HG03378 (cell line): ENCODE data around the gene DCHS1.
A peak's percentile ranks its signal among the peaks of the same experiment; 100 is the strongest.

Source experiments
- ATAC-seq: cut with Tn5 transposase; IDR thresholded peaks from one replicate; pipeline ENCODE4 v1.9.1; 2021; ENCODE audit warnings: mild to moderate bottlenecking, moderate library complexity; ENCODE audit not compliant: unreplicated experiment

Gene DCHS1

DNA sequence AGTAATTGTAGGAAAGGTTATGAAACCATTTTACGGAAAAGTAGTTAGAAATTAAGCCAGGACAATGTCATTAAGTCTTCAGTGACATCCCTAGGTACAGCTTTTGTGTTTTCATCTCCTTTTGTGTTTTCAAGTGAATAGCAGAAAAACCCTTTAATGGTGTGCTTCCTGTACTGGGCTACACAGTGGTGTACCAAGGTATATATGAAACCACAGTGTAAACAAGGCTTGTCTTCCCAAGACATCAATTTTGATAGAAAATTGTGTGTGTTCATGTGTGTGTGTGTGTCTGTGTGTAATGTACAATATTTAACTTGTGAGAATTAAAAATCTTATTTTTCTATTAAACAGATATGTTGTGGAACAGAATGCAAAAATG lies 18.6 kb upstream of the DCHS1 start:
- no peak for ATAC-seq

GRCh38 chr11:6673523-6674218 lies 18.1 kb upstream of the DCHS1 start:
- no peak for ATAC-seq

- no peak for ATAC-seq
These were observed 16.4 kb upstream of the DCHS1 start for GRCh38 chr11:6671991-6672390.

DNA sequence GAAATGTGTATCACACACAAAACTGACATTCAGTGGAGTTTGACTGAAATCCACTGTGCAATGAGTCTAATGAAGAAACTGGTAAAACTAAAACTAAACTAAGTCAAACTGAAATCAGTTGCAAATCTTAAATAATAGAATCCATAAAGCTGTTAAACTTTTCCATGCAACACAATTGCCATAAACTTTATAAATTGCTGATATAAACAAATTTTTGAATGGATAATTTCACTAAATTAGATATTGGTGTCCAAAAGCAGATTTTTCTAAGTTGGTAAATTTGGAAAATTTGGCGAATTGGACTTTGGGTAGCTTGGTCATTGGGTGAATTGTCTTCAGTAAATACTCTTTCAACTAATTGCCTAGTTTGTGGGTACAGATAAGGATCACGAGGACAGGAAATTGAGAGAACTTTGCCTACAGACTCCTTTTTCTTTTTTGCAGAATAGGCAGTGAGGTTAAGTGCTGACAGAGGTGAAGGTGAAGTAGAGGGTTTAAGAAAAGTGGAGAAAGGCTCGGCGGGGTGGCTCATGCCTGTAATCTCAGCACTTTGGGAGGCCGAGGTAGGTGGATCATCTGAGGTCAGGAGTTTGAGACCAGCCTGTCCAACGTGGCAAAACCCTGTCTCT lies 14.7 kb upstream of the DCHS1 start:
- no peak for ATAC-seq

DNA sequence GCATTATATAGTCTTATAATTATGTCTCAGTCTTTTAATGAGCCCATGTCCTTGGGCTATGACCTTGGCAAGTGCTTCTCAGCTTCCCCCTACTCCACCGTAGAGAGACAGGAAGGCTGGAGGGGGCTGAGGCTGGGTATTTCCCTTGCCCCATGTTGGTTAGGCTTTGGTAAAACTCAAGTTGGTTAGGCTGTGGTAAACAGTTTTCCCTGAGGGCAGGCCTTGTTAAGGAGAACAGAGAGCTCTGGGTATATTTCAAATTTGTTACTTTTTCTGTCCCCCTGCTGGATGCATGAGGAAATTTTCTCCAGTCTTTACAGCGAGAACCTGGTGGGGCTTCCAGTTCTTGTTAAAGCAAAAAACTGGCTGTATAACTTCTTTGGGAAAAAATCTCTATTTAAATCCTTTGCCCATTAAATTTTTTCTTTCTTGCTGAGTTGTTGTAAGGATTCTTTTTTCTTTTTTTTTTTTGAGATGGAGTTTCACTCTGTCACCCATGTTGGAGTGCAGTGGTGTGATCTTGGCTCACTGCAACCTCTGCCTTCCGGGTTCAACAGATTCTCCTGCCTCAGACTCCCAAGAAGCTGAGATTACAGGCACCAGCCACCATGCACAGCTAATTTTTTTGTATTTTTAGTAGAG lies 12.2 kb upstream of the DCHS1 start:
- peak; percentile 78 for ATAC-seq

GRCh38 chr11:6666302-6667183 lies 10.9 kb upstream of the DCHS1 start:
- no peak for ATAC-seq

DNA sequence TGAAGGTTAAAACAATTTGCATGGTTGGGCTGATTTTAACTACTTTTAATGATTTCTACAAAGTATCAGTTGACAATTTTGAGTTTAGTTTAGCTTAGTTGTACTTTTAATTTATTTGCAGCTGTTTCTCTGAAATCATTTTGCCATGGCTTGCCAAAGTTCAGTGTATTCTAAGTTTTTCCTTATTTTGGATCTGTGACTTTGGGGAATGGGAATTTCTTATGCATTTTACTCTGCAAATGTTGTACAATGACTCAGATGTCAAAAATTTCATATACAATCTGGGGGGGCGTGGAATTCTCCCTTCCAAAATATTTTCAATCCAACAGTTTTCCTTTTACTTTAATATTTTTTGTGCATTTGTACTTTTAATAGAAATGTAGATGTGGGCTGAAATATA lies 8.9 kb upstream of the DCHS1 start:
- no peak for ATAC-seq

DNA sequence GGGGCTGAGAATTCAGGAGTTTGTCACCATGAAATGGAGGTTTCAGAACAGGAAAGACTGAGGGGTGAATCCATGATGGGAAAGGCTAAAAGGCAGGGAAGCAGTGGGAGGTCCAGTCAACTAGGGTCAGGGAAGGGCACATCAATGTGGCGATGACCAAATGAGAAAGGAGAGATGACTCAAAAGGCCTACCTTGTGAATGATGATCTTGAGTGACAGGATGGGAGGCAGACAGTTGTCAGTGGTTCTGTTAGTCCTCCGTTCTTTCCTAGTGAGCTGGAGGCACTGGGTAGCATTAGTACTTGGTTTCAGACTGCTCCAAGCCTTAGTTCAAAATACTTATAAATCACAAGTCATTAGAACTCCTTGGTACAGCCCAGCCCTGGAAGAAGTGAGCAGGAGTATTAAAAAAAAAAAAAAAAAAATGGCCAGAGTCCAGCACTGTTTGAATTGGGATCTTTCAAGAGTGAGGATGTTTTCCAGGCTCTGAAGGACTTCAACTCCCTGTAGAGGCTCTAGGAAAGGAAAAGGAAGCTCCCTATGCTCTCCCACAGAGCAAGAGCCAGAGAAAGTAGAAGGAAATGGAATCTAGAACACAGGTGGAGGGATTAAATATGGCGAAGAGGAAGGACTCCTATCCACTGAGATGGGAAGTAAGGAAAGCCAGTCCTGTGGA lies 8.3 kb upstream of the DCHS1 start:
- ATAC-seq, result no peak

DNA sequence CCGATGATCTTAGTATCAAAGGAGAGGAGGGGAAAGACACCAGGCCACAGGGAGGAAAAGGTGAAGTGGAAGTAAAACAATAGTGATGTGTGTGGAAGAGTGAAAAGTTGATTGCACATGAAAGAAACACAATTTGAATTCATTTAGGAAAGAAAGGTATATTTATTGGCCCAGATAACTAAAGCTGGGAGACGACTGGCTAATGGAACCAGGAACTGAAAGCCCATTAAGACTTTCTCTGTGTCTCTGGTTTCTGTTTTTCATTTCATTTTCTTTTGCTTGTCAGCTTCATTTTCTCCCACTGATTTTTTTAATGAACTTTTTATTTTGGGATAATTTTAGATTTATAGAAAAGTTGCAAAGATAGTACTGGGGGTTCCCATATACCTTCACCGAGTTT lies 5.1 kb upstream of the DCHS1 start:
- no peak for ATAC-seq

GRCh38 chr11:6658647-6659046 lies 3.0 kb upstream of the DCHS1 start:
- no peak for ATAC-seq

GRCh38 chr11:6657346-6657745 lies 1.7 kb upstream of the DCHS1 start:
- no peak for ATAC-seq

DNA sequence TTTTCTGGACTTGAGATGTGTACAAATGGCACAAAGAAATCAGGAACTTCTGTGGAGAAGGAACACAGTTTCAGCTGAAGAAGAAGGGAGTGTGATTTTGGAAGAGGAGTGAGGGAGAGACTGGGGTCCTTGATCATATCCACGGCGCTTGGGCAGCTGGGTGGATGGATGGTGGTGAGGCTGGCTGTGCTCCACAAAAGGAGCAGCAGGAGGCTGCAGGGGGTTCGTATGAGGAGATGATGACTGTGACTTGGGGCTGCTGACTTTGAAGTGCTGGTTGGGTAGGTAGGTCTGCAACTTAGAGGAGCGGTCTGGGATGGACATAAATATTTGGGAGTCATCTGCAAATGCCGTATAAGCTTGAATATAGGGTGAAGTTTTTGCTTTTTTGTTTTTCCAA lies 1.3 kb upstream of the DCHS1 start:
- ATAC-seq, result no peak

DNA sequence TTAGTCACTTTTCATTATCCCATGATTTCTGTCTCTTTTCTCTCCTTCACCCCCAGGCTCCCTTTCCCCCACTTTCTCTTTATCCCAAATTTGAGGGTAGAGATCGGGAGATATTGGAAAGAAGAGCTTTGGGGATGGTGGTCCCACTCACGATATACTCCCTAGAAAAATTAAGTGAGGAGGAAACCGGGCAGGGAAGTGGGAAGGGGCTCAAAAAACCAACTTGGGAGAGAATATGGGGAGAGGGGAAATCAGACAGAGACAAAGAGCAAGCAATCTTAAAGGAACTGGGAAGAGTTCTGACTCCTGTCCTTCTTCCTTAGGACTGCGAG lies 941 bp upstream of the DCHS1 start:
- ATAC-seq, result no peak

GRCh38 chr11:6655020-6655789 lies 404 bp downstream of the DCHS1 start:
- no peak for ATAC-seq

- ATAC-seq, result no peak
These were observed 1.2 kb downstream of the DCHS1 start for GRCh38 chr11:6654281-6655019.

DNA sequence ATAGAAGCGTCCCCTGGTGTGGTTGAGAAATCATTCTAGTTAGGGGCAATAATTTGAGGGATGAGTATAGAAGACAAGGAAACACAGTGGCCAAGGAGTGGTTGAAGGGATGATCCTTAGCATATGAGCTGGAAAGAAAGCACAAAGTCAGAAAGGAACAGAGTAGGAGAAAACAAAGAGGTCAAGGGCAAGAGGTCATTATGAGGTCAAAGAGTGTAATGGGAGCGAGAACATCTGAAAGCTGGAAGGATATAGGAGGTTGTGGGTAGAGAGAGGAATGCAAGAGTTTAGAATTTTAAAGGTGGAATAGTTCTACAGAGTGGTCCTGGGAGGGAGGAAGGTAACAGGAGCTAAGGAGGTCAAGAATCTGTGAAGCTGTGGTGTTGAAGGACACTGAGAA lies 2.0 kb downstream of the DCHS1 start:
- ATAC-seq, result no peak

DNA sequence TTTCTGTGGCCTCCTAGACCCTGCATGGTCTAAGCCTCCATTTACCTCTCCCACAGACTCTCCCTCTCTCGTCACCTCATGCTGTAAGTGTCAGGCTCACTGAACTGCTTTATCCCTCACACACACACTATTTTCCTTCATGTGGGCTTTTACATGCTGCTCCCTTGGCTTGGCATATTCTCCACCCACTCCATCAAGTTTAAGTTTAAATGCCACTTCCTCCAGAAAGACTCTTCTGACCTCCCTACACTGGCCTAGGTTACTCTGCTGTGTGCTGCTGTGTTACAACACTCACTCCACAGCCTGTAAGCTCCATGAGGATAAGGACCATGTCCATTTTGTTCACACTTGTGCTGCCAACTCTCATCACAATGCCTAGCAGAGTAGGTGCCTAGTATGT lies 2.5 kb downstream of the DCHS1 start:
- no peak for ATAC-seq

DNA sequence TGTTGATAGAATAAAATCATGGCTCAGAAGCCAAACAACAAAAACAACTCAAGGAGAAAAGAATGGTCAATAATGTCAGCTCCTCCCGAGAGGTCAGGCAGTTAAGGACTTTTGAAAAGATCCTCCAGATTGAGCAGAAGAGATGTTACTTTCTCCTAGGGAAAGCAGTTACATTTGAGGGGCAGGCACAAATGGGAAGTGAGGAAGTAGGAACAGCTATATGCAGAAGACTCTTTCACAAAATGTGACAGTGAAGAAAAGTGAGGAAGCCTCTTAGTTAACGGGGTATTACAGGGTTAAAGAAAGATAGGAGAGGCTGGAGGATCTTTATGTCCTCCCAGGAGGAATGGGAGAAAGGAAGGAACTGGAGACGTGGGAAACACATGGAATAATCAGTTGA lies 3.4 kb downstream of the DCHS1 start:
- ATAC-seq, result no peak

DNA sequence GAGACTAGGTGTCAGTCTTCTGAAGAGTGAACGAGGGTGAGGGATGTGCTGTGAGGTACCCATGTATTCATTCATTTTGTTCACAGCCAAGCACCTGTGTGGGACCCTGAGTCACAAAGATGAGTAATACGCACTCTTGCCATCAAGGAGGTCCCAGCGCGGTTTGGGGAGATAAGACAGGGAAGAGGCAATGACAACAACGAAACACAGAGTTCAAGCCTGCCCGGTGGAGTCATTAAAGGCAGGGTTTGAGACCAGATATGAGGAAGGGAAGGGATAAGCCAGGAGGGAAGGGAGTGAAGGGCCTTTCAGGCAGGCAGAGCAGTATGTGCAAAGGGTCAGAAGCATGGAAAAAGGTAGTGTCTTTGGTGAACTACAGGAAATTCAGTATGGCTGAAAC lies 4.6 kb downstream of the DCHS1 start:
- ATAC-seq, result no peak

- no peak for ATAC-seq
These were observed 5.5 kb downstream of the DCHS1 start for GRCh38 chr11:6650104-6650503.
